ENCODE measurements around the gene RAX2.

The RAX2 gene

DNA sequence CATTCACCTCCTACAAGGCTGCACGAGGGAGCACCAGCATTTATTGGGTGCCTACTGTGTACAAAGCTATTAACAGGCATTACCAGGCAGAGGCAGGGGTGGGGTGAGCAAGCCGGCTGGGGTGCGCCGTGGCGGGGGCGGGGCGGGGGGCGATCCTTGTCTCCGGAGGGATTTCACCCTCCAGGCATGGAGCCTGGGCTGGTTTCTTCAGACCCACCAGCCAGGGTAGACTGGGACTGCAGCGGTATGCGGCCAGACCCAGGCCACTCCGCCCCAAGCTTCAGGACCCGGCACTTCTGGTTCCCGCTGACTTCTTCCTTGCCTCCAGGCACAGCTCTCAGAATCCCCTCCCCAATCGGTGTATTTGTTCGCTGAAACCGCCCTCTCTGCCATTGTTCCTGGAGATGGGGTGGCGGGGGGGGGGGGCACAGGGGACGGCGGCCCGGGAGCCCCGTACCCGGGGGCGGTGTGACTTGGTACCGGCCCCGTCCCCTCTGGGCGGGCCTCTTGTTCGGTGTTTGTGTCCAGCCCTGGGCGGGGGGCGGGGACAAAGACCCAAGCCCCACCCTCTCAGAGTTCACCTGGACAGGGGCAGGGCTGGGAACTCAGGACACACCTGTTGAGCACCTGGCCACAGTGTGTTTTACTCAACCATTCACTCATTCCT lies 49.5 kb downstream of the RAX2 start:
- DNase-seq = no peak

DNA sequence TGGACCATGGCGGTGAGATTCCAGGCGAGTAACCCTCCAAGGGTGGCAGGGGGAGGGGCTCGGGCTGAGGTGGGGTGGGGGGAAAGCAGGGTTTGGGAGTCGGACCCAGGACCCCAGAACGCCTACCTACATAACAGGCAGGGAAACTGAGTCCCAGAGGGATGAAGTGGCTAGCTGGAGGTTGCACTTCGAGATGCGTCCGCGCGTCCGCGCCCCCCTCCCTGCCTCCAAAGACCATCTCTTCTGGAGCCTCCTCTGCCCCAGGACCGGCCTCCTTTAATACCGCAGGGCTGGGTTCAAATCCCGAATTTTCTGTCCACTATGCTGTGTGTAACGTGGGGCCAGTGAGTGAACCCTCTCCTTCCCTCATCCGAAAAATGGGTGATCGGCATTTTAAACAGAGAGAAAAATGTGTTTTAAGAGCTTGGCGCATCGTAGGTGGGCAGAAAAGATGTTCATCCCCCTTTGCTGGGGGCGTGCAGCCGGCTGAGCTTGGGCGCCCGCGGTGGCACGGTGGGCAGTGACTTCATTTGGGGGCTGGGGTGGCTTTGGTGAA lies 50.1 kb downstream of the RAX2 start:
- DNase-seq = no peak

DNA sequence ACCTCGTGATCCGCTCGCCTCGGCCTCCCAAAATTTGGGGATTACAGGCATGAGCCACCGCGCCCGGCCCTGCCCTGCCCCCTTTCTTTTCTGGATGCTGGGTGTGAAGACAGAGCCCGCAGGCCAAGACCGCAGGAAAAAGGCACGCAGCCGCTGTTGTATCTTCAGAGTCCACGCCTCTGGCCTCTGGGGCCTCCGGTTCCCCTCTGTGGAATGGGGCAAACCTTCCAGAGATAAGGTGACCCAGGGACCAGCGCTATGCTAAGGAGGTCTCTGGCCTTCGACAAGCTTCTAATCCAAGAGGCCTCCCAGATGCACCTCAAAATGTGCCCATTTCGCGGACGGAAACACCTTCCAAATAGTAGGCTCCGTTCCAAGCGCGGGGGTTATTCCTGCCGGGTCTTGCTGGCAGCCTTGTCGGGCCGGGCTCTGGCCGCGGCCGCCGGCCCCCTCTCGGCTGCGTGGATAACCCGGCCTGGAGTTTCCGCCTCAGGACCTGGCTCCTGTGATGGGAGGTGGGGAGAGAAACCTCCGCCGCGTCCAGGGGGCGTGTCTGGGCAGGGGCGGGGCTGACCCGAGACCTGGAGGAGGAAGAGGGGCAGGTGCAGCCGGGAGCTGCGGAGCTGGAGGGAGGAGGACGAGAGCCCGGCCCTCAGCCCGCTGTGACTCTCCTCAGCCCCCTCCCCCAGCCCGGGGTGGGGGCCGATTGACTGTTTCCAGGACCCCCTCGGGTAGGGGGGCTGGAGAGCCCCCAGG lies 50.7 kb downstream of the RAX2 start:
- peak; percentile 14 for DNase-seq

DNA sequence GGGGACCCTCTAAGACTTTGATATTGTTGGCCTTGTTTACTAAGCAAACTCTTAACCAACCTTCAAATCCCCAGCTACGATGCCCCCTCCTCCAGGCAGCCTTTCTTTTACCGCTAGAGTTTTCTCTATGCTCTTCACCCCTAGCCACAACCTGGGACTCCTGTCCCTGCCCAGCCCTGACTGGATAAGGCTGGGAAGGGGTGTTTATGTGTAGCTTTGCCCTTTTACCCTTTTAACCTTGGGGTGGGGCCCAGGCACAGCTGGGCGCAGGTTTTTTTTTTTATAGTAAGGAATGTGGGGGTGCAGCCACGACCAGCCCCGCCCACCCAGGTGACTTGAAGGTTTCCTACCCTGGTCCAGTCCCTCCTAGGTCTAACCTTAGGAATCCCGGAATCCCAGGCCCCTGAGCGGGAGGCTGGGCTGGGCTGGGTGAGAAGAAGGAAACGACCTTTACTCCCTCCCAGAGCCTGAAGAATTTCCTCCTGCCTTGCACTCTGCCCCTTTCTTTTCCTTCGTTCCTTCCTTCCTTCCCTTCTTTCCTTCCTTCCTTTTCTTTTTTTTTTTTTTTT lies 51.6 kb downstream of the RAX2 start:
- DNase-seq = no peak

DNA sequence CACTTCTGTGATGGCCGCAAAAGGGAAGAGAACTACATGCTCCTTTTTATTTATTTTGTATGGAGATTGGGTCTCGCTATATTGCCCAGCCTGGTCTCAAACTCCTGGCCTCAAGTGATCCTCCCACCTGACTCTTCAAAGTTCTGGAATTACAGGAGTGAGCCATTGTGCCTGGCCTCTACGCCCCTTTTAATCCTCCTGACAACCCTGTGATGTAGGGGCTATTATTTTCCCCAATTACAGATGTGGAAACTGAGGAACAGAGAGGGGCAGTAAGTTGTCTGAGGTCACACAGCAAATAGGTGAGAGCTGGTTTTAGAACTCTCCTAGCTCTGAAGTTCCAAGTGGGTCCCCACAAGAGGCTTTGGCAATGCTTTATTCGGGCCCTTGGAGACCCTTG lies 52.2 kb downstream of the RAX2 start:
- DNase-seq = no peak

Data from amniotic stem cell (primary cell).